HCT116 (cell line): ENCODE data around the gene EEF1AKMT2.

Source experiments
- ATF3 ChIP-seq: IDR thresholded peaks from 2 replicates; pipeline ENCODE4 v1.6.1; 2012
- CBX3 ChIP-seq: IDR thresholded peaks from 2 replicates; pipeline ENCODE4 v1.6.1; 2012; ENCODE audit warnings: low read depth
- EZH2 ChIP-seq: fragments of 200-600 bp; sonication (generic); IDR thresholded peaks from 2 replicates; pipeline ENCODE4 v1.6.1; 2017; ENCODE audit warnings: antibody characterized with exemption, mixed run types
- FOSL1 ChIP-seq: IDR thresholded peaks from 2 replicates; pipeline ENCODE4 v1.6.1; 2012; ENCODE audit warnings: low read depth
- POLR2A ChIP-seq: IDR thresholded peaks from 2 replicates; pipeline ENCODE4 v1.7.0; 2011; ENCODE audit warnings: borderline replicate concordance; ENCODE audit not compliant: insufficient read depth, insufficient read length; ENCODE audit errors: extremely low read depth
- POLR2AphosphoS5 ChIP-seq: IDR thresholded peaks from 2 replicates; pipeline ENCODE4 v1.6.1; 2011; ENCODE audit warnings: mild to moderate bottlenecking, low read depth, low read length, moderate library complexity
- REST ChIP-seq: IDR thresholded peaks from 2 replicates; pipeline ENCODE4 v1.6.1; 2012; ENCODE audit warnings: low read depth
- YY1 ChIP-seq: IDR thresholded peaks from 2 replicates; pipeline ENCODE4 v1.6.1; 2011; ENCODE audit warnings: low read length, low read depth, moderate library complexity, mild to moderate bottlenecking; ENCODE audit not compliant: insufficient replicate concordance; ENCODE audit errors: extremely low read depth
- ZNF274 ChIP-seq: fragments of 200-500 bp; sonication (Bioruptor generic); IDR thresholded peaks from 2 replicates; pipeline ENCODE4 v1.6.1; 2014; ENCODE audit warnings: mild to moderate bottlenecking, low read depth, low read length, inconsistent platforms
- TF ChIP-seq, protein P1 (sequence below), 3 experiments: fragments of 200-600 bp in 1 of 3; sonication (generic) in 1 of 3; IDR thresholded peaks in 2 of 3; conservative IDR thresholded peaks in 1 of 3; 2 replicates each; pipeline ENCODE4 v1.5.1; 2012 to 2017; ENCODE audit warnings: low read depth in 2 of 3, low read length in 2 of 3, antibody characterized with exemption in 1 of 3, borderline replicate concordance in 1 of 3, control low read depth in 1 of 3, mild to moderate bottlenecking in 1 of 3, mixed read lengths in 1 of 3, mixed run types in 1 of 3, moderate library complexity in 1 of 3; ENCODE audit not compliant: insufficient read depth in 1 of 3
- TF ChIP-seq, protein P2 (sequence below): IDR thresholded peaks from 2 replicates; pipeline ENCODE4 v1.6.1; 2012
- TF ChIP-seq, protein P3 (sequence below): IDR thresholded peaks from 2 replicates; pipeline ENCODE4 v1.6.1; 2011; ENCODE audit warnings: mild to moderate bottlenecking, low read length, moderate library complexity; ENCODE audit not compliant: insufficient replicate concordance; ENCODE audit errors: extremely low read depth

GRCh38 chr10:124717911-124718741 is 73.6 kb downstream of the EEF1AKMT2 start:
- TF ChIP-seq POLR2A (no peak), REST (no peak), CBX3 (no peak), EZH2 (no peak), YY1 (no peak), FOSL1 (no peak), POLR2AphosphoS5 (no peak), ZNF274 (no peak), ATF3 (no peak)
- TF ChIP-seq, protein P1, sequence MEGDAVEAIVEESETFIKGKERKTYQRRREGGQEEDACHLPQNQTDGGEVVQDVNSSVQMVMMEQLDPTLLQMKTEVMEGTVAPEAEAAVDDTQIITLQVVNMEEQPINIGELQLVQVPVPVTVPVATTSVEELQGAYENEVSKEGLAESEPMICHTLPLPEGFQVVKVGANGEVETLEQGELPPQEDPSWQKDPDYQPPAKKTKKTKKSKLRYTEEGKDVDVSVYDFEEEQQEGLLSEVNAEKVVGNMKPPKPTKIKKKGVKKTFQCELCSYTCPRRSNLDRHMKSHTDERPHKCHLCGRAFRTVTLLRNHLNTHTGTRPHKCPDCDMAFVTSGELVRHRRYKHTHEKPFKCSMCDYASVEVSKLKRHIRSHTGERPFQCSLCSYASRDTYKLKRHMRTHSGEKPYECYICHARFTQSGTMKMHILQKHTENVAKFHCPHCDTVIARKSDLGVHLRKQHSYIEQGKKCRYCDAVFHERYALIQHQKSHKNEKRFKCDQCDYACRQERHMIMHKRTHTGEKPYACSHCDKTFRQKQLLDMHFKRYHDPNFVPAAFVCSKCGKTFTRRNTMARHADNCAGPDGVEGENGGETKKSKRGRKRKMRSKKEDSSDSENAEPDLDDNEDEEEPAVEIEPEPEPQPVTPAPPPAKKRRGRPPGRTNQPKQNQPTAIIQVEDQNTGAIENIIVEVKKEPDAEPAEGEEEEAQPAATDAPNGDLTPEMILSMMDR (IDR thresholded peaks at IDR 0.05 in 2 of 3, conservative IDR thresholded peaks at IDR 0.05 in 1 of 3; ENCODE audit: borderline replicate concordance in 1 of 3, insufficient read depth in 1 of 3, low read depth in 2 of 3, low read length in 2 of 3), result no peak
- TF ChIP-seq, protein P2, sequence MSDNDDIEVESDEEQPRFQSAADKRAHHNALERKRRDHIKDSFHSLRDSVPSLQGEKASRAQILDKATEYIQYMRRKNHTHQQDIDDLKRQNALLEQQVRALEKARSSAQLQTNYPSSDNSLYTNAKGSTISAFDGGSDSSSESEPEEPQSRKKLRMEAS, result no peak; the same call in 1 of the 2 replicates
- TF ChIP-seq, protein P3, sequence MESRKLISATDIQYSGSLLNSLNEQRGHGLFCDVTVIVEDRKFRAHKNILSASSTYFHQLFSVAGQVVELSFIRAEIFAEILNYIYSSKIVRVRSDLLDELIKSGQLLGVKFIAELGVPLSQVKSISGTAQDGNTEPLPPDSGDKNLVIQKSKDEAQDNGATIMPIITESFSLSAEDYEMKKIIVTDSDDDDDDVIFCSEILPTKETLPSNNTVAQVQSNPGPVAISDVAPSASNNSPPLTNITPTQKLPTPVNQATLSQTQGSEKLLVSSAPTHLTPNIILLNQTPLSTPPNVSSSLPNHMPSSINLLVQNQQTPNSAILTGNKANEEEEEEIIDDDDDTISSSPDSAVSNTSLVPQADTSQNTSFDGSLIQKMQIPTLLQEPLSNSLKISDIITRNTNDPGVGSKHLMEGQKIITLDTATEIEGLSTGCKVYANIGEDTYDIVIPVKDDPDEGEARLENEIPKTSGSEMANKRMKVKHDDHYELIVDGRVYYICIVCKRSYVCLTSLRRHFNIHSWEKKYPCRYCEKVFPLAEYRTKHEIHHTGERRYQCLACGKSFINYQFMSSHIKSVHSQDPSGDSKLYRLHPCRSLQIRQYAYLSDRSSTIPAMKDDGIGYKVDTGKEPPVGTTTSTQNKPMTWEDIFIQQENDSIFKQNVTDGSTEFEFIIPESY, result no peak
